ENCODE data around the gene PLCH1. TPM values are rescaled to one million over a fixed set of nuclear protein-coding genes. Genes with fewer than 3 reads are reported as not detected.

The PLCH1 gene
- total RNA-seq, 1 experiment from 2014 or later: 3.8 TPM

- TF ChIP-seq FOSL1 (IDR thresholded peaks at IDR 0.05; ENCODE audit: low read depth): no peak
- no peak for TF ChIP-seq POLR2AphosphoS5 (IDR thresholded peaks at IDR 0.05; ENCODE audit: low read depth, low read length)
- TF ChIP-seq, protein P1, sequence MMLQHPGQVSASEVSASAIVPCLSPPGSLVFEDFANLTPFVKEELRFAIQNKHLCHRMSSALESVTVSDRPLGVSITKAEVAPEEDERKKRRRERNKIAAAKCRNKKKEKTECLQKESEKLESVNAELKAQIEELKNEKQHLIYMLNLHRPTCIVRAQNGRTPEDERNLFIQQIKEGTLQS (IDR thresholded peaks at IDR 0.05): no peak
- TF ChIP-seq, protein P2, sequence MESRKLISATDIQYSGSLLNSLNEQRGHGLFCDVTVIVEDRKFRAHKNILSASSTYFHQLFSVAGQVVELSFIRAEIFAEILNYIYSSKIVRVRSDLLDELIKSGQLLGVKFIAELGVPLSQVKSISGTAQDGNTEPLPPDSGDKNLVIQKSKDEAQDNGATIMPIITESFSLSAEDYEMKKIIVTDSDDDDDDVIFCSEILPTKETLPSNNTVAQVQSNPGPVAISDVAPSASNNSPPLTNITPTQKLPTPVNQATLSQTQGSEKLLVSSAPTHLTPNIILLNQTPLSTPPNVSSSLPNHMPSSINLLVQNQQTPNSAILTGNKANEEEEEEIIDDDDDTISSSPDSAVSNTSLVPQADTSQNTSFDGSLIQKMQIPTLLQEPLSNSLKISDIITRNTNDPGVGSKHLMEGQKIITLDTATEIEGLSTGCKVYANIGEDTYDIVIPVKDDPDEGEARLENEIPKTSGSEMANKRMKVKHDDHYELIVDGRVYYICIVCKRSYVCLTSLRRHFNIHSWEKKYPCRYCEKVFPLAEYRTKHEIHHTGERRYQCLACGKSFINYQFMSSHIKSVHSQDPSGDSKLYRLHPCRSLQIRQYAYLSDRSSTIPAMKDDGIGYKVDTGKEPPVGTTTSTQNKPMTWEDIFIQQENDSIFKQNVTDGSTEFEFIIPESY (IDR thresholded peaks at IDR 0.05; ENCODE audit: extremely low read depth, insufficient replicate concordance, low read length): no peak
- TF ChIP-seq ELF1 (IDR thresholded peaks at IDR 0.05; ENCODE audit: borderline replicate concordance, low read depth): no peak
- TF ChIP-seq SIN3A (IDR thresholded peaks at IDR 0.05; ENCODE audit: low read depth): no peak
- TF ChIP-seq MAX (IDR thresholded peaks at IDR 0.05): no peak
- TF ChIP-seq TCF7L2 (IDR thresholded peaks at IDR 0.05; ENCODE audit: borderline replicate concordance, extremely low read depth, insufficient read depth, insufficient read length): no peak
- no peak for TF ChIP-seq EZH2phosphoT487 (IDR thresholded peaks at IDR 0.05; ENCODE audit: borderline replicate concordance)
- TF ChIP-seq EGR1 (IDR thresholded peaks at IDR 0.05; ENCODE audit: low read depth): no peak
- no peak for TF ChIP-seq SP1 (IDR thresholded peaks at IDR 0.05; ENCODE audit: low read depth)
Observed at GRCh38 chr3:155738580-155739076, 6.2 kb downstream of the PLCH1 start (continued).

GRCh38 chr3:155737844-155738460 is 6.9 kb downstream of the PLCH1 start:
- H3K27ac ChIP-seq (ENCODE audit: low read depth, low read length): peak overlapping the region; percentile 44
- H3K9me2 ChIP-seq (ENCODE audit: insufficient read depth): no peaks in the 10 kb centered on the region
- H3K4me3 ChIP-seq (replicated peaks in 1 of 2; ENCODE audit: low read depth in 1 of 2, low read length in 2 of 2): peak overlapping the region; percentile 34 to 56
- DNase-seq (ENCODE audit: low read depth, low spot score) (peak; percentile 75), ATAC-seq (peak; percentile 81)
- H3K9me3 ChIP-seq (ENCODE audit: control insufficient read depth in 1 of 2, insufficient read depth in 1 of 2, low read depth in 1 of 2, low read length in 2 of 2): no peaks in the 10 kb centered on the region
- H3K4me2 ChIP-seq (ENCODE audit: low read length): peak overlapping the region; percentile 81
- CTCF ChIA-PET: interaction anchor here (1.1 to 1.6 kb wide), 2 partner anchors 36 to 68 kb away, joined by 3 read pairs; partner anchors contain the start of gene C3orf33
- H4K20me1 ChIP-seq (ENCODE audit: insufficient read depth): no peaks in the 10 kb centered on the region
- RAD21 ChIA-PET (ENCODE audit: low non-redundant PET in 1 of 2, low total read pairs in 2 of 2, uncharacterized antibody in 2 of 2, unreplicated experiment in 2 of 2): no interaction called here
- peak overlapping the region; percentile 69 for H2AFZ ChIP-seq (ENCODE audit: low read depth, low read length, poor library complexity, severe bottlenecking)
- H3K9ac ChIP-seq (ENCODE audit: low read length): peak overlapping the region; percentile 49
- H3K79me2 ChIP-seq (ENCODE audit: insufficient read depth, low read length): no peaks in the 10 kb centered on the region
- intact Hi-C loops (cut with micrococcal nuclease): no loop called here
- no peaks in the 10 kb centered on the region for H3K36me3 ChIP-seq (ENCODE audit: control insufficient read depth in 1 of 2, insufficient read depth in 2 of 2, low read length in 2 of 2)
- POLR2A ChIA-PET: interaction anchor here (0.5 kb wide), 1 partner anchor 357 kb away, joined by 3 read pairs; no protein-coding TSS in a partner anchor
- no peaks in the 10 kb centered on the region for H3K27me3 ChIP-seq (ENCODE audit: insufficient read depth, low read length)
- peaks cover 14 to 40% of the 10 kb centered on the region in 2 experiments for H3K4me1 ChIP-seq (ENCODE audit: control insufficient read depth in 1 of 2, insufficient read depth in 2 of 2, low read length in 2 of 2)
- BruUV-seq (replicated peaks): no TSS peak
- TF ChIP-seq EGR1 (IDR thresholded peaks at IDR 0.05; ENCODE audit: low read depth) (no peak), CBX3 (IDR thresholded peaks at IDR 0.05; ENCODE audit: low read depth) (peak; percentile 52; the same call in 1 of the 2 replicates), ZNF274 (IDR thresholded peaks at IDR 0.05; ENCODE audit: low read depth, low read length) (no peak), MAX (IDR thresholded peaks at IDR 0.05) (no peak), EZH2phosphoT487 (IDR thresholded peaks at IDR 0.05; ENCODE audit: borderline replicate concordance) (no peak), SRF (IDR thresholded peaks at IDR 0.05; ENCODE audit: low read depth) (no peak), TCF7L2 (IDR thresholded peaks at IDR 0.05; ENCODE audit: borderline replicate concordance, extremely low read depth, insufficient read depth, insufficient read length) (no peak), ELF1 (IDR thresholded peaks at IDR 0.05; ENCODE audit: borderline replicate concordance, low read depth) (no peak), RAD21 (IDR thresholded peaks at IDR 0.05; ENCODE audit: low read depth) (no peak), CEBPB (IDR thresholded peaks at IDR 0.05; ENCODE audit: low read depth) (no peak), SP1 (IDR thresholded peaks at IDR 0.05; ENCODE audit: low read depth) (peak; percentile 55)
- TF ChIP-seq, protein P2 (IDR thresholded peaks at IDR 0.05; ENCODE audit: extremely low read depth, insufficient replicate concordance, low read length): no peak
